Metanephros (tissue), 2 donors: Measurements from ENCODE around the gene ATF6. TPM values are rescaled to one million over a fixed set of nuclear protein-coding genes. Genes with fewer than 3 reads are reported as not detected.

Experiments
- small RNA-seq: library from RNA; depleted of rRNA; stranded (forward); fragments of <200 nt; gene quantifications from one replicate; pipeline ENCODE3, GENCODE V24; 2014; ENCODE audit warnings: low replicate concordance
- total RNA-seq: library from RNA; depleted of rRNA; stranded (reverse); fragments of >200 nt; gene quantifications from one replicate; pipeline ENCODE4 v1.2.3, GENCODE V29; 2014

ATF6 gene
- total RNA-seq, result 32.0 TPM

GRCh38 chr1:161766102-161766981 is at the start of gene ATF6:
TSS of gene ATF6 (plus strand) at chr1:161766320. CDS start at chr1:161766361, 41 bp downstream.

GRCh38 chr1:161720956-161721737 is 45.0 kb upstream of the ATF6 start, which contains the start of gene FCRLB:
TSS of gene FCRLB (plus strand) at chr1:161721544. CDS start at chr1:161722673, 1,129 bp downstream.

GRCh38 chr1:161749509-161750407 is 16.4 kb upstream of the ATF6 start, which contains the start of gene DUSP12:
TSS of gene DUSP12 (plus strand) at chr1:161749786. CDS start at chr1:161749802, 16 bp downstream.

Small RNA genes lying within 50 kb of the gene (small RNA-seq; reads per million reads assigned to genes)
- not detected for gene RN7SL466P

Other genes with a start within 250 kb of the ATF6 start
- gene HSPA6, start 241.8 kb upstream of the ATF6 start, total RNA-seq, result 26.2 TPM
- gene FCGR3A, start 216.5 kb upstream of the ATF6 start, total RNA-seq, result 10.7 TPM
- 10.3 TPM for gene FCGR3B, start 135.1 kb upstream of the ATF6 start, total RNA-seq
- 5.3 TPM for gene FCGR2B, start 103.2 kb upstream of the ATF6 start, total RNA-seq
- gene FCRLA, start 59.1 kb upstream of the ATF6 start, total RNA-seq, result 0.99 TPM
- gene FCRLB, start 44.8 kb upstream of the ATF6 start, total RNA-seq, result 5.0 TPM
- gene DUSP12, start 16.5 kb upstream of the ATF6 start, total RNA-seq, result 31.2 TPM